Right renal cortex interstitium (tissue), 3 donors: Measurements from ENCODE around the gene MIXL1. TPM values are rescaled to one million over a fixed set of nuclear protein-coding genes. Genes with fewer than 3 reads are reported as not detected.
"Not testable (repeated sequence)": the region's sequence is repeated elsewhere in the genome, so short reads cannot be mapped to it uniquely, and the experiment has no call there.

Experiments
- DNase-seq, 3 donors: peaks; one replicate each; pipeline ENCODE4 v3.0.0-alpha.2; 2013; ENCODE audit warnings: low read depth in 3 of 3, low spot score in 2 of 3
- polyA plus RNA-seq, 3 donors: library from polyadenylated mRNA; unstranded; fragments of 120-200 nt; gene quantifications; one replicate each; pipeline ENCODE4 v1.2.1, GENCODE V29; 2013; ENCODE audit not compliant: insufficient read length in 3 of 3

MIXL1 gene
- polyA plus RNA-seq, 3 donors: 0.23 to 0.51 (median 0.40) TPM

DNA sequence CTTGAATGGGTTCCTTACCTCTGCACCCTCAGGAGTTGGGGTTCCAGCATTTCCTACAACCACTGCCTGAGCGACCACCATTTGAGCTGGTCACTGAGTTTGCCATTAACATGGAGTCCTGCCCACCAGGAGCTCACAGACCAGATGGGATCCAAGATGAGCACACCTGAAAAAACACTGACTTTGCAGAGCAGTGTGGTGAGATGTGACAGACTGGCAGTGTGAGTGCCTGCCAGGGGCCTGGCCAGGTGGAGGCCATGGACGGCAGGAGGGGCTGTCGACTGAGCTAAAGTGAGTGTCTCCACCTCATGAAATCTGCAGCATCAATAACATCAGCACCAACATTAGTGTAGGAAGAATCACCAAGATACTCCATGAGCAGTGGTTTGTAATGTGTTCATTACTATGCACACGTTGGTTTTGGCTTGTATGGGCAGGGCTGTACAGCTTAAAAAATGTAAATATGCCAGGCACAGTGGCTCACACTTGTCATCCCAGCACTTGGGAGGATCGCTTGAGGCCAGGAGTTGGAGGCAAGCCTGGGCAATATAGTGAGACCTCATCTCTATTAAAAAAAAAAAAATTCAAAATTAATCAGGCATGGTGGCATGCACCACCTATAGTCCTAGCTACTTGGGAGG lies 12.2 kb upstream of the MIXL1 start:
- no peak for DNase-seq

DNA sequence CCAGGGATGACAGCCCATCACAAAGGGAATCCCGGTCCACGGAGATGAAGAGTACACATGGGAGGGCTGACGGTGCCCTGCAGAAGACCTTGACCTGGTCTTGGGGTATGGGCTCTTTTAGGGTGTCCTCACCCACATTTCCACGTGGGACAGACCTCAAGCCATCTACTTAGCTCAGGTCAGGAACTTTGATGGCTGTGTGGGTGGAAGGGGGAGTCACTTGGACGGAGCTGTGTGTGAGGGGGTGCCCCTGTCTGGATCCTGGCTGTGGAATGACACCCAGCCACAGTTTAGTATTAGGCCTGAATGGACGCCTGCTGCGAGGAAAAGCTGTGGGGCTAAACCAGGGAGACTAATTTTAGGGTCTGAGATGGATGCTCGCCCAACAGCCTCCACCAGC lies 10.9 kb upstream of the MIXL1 start:
- DNase-seq: no peak

DNA sequence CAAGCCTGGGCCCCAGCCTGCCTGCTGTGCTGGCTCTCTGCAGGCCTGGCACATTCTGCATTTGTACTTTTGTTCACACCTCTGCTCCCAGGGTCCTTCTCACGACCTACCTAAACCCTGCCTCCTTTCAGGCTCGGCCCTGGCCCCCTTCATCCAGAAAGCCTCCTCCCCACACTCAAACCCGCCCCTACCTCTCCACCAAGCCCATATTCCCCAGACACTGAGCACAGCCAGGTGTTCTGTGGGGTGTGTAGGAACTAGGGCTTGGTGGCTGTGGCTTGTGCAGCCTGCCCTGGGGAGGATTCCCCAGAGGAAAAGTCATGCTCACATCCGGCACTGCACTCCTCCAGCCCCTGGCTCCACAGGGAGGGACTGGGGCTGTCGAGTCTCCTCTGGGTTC lies 8.2 kb upstream of the MIXL1 start:
- no peak for DNase-seq

DNA sequence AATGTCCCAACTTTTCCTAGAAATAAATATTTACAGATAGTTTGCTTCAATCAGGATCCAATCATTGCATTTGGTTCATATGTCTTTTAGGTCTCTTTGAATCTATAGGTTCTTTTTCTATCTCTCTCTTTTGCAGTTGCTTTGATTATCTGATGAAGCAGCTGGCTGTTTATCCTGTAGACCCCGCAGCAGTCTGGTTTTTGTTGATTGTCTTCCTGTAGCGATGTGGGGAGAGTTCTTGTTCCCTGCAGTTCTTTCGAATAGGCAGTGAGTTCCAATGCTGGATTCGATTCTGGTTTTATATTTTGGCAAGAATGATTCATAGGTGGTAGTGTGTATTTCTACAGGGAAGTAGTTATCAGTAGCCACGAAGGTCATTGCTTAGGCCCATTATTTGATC lies 7.4 kb upstream of the MIXL1 start:
- no peak for DNase-seq

DNA sequence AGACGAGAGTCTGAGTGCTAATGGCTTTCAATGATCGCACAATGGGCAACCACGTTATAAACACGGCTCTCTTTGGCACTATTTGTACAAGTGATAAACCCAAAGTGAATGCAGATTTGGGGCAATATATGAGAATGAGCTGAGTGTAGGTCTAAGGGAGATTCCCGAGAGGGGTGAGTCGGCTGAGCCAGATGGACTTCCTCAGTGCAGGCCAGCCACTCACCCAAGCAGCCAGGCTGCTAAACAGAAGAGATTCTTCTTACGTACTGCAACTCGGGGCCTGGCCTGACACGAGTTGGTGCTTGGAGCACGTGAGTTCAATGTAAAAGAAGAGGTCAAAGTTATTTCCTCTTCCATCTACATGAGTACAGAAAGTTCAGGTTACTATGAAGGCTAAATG lies 6.2 kb upstream of the MIXL1 start:
- DNase-seq: no peak

DNA sequence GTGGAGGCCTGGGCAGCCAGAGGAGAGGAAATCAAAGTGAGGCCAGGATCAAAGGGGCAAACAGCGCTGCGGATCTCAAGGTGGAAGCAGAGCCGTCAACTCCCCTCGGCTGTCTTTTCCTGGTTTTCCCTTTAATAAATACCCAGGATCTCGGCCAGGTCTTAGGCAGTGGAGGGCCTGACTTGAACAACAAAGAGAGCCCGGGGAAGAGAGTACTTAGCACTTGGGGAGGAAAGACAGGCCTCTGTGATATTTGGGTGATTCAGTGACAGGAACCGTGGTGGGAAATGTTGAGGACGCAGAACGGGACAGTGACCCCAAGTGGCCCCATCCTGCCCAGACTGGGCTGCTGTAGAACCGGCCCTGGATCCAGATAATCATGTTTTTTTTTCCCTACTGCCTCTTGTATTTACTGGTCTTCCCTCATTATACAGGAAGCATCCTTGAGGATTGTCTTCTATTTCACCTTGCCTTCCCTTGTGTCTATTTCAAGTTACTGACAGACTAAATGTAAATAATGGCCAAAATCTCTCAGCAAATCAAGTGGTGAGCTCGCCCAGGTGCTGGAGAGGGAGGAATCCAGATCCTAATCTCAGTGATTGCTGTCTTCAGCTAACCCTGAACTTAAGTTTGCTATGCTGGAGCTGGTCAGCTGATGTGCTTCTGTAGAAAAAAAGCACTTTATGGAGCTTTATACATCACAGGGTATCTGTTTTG lies 2.8 kb upstream of the MIXL1 start:
- no peak for DNase-seq

DNA sequence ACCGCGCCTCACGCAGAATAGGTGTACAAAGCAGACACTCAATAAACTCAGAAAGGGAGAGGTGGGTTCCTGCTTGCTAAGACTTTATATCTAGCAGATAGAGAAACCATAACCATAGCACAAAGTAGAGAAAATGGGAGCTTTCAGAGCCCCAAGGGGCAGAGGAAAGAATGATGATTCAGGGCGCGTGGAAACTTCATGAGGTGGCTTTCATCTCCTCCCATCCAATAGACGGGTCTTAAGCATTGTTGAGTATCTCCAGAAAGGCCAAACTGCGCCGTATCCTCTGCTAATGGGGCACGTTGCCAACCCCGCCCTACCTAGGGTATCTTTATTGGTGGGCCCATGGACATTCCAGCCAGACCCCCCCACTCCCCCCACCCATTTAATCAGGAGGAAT lies 778 bp upstream of the MIXL1 start:
- no peak for DNase-seq

DNA sequence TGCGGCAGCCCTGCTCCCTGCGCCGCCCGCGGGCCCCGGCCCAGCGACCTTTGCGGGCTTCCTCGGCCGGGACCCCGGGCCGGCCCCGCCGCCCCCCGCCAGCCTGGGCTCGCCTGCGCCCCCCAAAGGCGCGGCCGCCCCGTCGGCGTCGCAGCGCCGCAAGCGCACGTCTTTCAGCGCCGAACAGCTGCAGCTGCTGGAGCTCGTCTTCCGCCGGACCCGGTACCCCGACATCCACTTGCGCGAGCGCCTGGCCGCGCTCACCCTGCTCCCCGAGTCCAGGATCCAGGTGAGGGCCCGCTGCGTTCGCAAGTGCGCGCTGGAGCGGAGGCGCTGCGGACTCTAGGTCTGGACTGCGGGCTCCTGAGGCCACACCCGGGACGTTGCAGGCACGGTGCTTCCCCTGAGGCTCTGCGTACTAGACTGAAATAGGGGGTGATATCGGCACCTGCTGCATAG lies 351 bp downstream of the MIXL1 start:
- no peak for DNase-seq

DNA sequence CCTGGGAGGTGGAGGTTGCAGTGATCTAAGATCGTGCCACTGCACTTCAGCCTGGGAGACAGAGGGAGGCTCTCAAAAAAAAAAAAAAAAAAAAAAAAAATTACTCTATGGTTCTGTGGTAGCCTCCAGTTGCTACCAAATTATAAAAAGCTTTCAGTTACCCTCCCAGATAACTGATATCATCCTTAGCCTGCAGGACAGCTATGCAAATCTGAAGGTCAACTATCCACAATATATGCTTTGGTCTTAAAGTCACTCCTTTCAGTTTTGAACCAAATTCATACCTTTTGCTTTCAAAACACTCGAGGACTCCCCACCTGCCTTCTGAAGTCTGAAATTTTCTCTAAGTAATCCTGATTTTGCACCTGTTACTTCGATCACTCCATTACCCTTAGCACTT lies 3.1 kb downstream of the MIXL1 start:
- no peak for DNase-seq

DNA sequence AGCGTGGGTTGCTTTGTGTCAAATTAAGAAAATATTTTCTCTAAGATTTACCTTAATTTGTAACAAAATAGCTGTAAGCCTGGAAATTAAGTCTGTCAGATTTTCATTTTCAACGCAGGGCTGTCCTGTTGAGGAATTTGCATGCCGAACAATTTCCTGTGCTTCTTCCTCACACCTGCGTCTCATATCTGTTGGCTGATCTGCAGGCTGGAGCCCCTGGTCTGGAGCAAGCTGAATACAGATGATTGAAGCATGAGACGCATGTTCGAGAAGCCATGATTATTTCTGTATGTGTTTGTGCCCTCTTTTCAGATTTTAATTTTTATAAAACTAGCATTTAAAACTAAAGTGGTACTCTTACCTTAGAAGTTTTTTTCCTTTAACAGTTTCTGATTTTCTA lies 9.8 kb downstream of the MIXL1 start:
- no peak for DNase-seq

DNA sequence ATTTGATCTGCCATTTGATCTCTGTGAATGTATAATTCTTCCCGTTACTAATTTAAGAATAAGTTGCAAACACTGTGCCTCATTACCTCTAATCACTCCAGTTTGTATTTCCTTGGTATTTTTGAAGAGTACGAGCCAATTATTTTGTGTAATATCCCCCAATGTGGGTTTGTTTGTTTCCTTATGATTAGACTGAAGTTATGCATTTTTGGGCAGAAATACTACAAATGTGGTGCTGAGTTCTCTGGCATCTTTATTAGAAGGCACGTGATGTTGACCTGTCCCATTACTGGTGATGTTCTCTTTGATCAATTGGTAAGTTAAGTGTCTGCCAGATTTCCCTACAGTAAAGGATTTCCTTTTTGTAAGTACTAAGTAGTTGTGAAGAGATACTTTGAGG lies 10.3 kb downstream of the MIXL1 start:
- DNase-seq: no peak

DNA sequence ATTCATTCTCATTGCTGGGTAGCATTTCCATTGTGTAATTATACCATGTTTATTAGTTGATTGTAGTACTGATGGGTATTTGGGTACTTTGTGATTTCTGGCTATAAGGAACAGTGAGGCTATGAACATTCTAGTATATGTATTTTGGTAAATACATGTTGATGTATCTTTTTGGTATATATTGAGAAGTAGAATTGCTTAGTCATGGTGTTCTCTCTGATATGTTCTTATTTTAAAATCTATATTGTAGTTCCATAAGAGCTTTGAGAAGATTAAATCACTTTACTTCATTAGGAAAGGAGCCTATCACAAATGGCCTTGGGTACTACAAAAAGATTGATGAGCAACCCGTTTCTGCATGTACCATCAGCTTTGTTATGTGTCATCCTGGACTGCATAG lies 13.4 kb downstream of the MIXL1 start:
- DNase-seq: no peak

DNA sequence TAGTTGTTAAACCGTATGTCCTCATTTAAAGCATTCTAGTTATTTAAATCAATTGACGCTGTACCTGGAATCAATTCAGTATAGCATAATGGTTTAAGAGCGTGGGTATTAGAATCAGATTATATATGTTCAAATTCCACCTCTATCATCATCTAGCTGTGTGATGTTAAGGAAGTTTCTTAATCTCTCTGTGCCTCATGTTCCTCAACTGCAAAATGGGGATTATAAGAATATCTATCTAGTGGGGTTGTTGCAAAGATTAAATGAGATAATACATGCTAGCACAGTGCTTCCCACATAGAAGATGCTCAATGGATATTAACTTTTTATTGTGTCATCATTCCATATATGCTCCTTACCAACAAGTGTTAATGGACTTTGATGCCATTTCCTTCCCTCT lies 16.0 kb downstream of the MIXL1 start:
- no peak for DNase-seq

DNA sequence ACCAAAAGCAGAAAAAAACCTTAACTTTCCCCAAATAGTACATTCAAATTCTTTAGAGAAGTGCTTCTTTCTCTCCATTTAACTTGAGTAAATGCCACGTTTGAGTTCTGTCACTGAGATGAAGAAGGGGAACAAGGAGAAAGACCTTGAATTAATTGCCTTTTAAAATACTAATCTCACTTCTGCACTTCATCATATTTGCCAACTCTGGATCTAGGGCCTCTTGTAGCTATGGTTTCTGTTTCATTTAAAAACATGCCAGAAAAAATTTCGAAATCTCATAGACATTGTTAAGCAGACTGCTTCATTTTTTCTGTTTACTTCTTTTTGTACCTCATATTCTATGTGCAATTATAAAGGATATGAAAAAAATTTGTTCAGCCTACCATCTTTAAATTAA lies 24.6 kb downstream of the MIXL1 start:
- no peak for DNase-seq

DNA sequence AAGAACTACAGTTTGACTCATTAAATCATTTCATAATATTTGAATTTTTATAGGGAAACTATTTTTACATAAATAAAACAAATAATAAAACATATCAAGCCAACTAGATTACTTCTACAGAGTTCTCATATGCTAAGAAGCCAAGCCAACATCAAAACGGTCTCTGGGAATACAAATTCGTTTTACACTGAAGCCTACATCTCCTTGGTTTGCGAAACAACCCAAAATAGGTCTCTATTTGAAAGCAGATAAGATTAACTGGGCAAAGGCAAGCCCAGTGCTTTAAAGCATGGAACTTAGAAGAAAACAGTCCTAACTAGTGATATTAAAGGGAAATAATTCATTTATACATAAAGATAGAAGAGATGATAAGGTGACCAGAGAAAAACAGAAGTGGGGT lies 25.3 kb downstream of the MIXL1 start:
- DNase-seq: no peak

DNA sequence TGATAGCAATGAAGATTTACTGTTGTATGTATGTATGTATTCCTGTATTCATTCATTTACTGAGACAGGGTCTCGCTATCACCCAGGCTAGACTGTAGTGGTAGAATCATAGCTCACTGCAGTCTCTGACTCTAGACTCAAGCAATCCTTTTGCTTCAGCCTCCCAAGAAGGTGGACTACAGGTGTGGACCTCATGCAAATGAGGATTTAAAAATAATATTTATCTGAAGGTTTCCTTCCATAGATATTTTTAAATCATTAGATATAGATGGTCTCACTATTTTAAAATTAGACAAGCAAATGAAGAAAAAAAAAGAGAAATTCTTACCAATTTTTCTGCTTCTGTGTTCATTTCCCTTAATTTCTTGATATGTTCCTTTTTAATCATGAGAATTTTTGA lies 27.0 kb downstream of the MIXL1 start:
- DNase-seq: no peak

DNA sequence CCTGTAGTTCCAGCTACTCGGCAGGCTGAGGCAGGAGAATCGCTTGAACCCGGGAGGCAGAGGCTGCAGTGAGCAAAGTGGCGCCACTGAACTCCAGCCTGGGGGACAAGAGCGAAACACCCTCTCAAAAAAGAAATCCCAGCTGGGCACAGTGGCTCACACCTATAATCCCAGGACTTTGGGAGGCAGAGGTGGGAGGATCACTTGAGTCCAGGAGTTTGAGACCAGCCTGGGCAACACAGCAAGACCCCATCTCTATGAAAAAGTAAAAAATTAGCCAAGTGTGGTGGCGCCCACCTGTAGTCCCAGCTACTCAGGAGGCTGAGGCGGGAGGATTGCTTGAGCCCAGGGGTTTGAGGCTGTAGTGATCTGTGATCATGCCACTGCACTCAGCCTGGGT lies 29.4 kb downstream of the MIXL1 start:
- DNase-seq: not testable (repeated sequence)

DNA sequence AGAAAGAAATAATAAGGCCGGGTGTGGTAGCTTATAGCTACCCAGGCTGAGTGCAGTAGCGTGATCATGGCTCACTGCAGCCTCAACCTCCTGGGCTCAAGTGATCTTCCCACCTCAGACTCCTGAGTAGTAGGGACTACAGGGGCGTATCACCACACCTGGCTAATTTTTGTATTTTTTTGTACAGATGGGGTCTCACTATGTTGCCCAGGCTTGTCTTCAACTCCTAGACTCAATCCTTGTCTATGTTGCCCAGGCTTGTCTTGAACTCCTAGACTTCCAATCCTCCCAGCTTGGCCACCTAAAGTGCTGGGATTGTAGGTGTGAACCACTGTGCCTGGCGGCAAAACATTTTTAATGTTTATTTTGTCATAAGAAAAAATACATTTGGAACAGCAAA lies 30.5 kb downstream of the MIXL1 start:
- DNase-seq: no peak

DNA sequence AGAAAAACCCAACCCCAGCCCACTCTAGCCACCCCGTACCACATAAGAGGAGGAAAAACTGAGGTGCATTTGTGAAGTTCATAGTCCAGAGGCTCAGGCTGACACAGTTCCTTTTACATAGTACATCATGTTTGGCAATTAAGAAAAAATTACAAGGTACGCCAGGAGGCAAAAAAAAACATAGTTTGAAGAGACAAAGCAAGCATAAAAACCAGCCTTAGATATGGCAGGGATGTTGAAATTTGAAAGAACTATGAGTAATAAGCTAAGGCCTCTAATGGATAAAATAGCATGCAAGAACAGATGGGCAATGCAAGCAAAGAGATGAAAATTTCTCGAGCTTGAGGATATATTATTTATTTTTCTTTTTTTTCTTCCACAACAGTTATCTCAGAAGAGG lies 31.9 kb downstream of the MIXL1 start:
- no peak for DNase-seq

DNA sequence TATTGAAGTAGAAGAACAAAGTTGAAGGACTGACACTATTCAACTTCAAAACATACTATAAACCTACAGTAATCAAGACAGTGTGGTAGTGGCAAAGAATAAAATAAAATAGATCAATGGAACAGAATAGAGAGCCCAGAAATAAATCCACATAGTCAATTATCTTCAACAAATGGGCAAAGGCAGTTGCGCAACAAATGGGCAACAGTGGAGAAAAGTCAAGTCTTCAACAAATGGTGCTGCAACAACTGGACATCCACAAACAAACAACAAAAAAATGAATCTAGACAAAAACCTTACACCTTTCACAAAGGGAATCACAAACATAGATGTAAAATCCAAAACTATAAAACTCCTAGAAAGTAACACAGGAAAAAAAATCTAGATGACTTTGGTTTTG lies 38.4 kb downstream of the MIXL1 start:
- no peak for DNase-seq

DNA sequence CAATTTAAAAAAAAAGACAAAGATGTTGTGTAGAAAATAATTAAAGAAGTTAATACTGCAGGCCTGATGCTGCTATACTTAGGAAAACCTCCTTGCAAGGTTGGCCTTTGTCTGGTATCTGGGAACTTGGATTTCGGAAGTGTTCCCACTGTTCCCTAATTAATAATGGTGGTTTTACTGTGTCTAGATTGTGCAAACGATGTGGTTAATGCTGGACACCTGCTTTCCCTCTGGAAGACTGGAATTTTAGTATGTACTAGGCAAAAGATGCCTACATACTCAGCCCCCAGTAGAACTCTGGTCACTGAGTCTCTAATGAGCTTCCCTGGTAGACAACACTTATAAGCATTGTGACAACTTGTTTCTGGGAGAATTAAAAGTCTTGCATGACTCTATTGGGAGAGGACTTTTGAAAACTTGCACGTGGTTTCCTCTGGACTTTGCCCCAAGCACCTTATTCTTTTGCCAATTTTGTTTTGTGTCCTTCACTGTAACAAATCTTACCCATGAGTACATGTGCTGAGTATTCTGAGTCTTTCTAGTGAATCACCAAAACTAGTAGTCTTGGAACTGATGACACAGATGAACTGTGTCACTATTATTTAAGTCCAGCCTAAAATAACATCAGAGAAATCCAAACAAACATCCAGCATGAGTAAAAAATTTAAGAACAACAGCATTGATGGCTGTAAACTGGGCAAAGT lies 45.1 kb downstream of the MIXL1 start:
- DNase-seq: no peak
